ENCODE results near the gene CRYBA4.

- TF ChIP-seq EZH2 (IDR thresholded peaks at IDR 0.05; ENCODE audit: borderline replicate concordance, low read depth, low read length, poor library complexity, severe bottlenecking), result no peak
- no peak for TF ChIP-seq CTCF (conservative IDR thresholded peaks at IDR 0.05; ENCODE audit: low read depth, low read length)
These were observed 44.1 kb downstream of the CRYBA4 start for GRCh38 chr22:26665813-26666231.
